T-helper 1 cell (primary cell): ENCODE measurements around the gene MGAT5.

Source experiments
- DNase-seq, 5 donors: peaks; one replicate each; pipeline ENCODE4 v3.0.0-alpha.2; 2012 to 2020

Gene MGAT5

GRCh38 chr2:134429886-134430285 is 176.0 kb downstream of the MGAT5 start:
- no peak for DNase-seq

- no peak for DNase-seq
Observed at GRCh38 chr2:134431838-134432434, 178.1 kb downstream of the MGAT5 start.

- no peak for DNase-seq
Observed at GRCh38 chr2:134432435-134432883, 178.6 kb downstream of the MGAT5 start.

- no peak for DNase-seq
Observed at GRCh38 chr2:134433469-134433868, 179.6 kb downstream of the MGAT5 start.

GRCh38 chr2:134433979-134434378 is 180.1 kb downstream of the MGAT5 start:
- no peak for DNase-seq

- no peak for DNase-seq
Observed at GRCh38 chr2:134435505-134435904, 181.6 kb downstream of the MGAT5 start.

- DNase-seq: no peak
Observed at GRCh38 chr2:134435936-134436335, 182.1 kb downstream of the MGAT5 start.

GRCh38 chr2:134436706-134437105 is 182.8 kb downstream of the MGAT5 start:
- no peak for DNase-seq

- DNase-seq: no peak
Observed at GRCh38 chr2:134438371-134438770, 184.5 kb downstream of the MGAT5 start.

GRCh38 chr2:134440336-134440909 is 186.6 kb downstream of the MGAT5 start:
- DNase-seq: no peak

GRCh38 chr2:134441153-134441863 is 187.4 kb downstream of the MGAT5 start:
- DNase-seq: no peak

GRCh38 chr2:134443814-134444480 is 190.1 kb downstream of the MGAT5 start:
- no peak for DNase-seq

- no peak for DNase-seq
Observed at GRCh38 chr2:134445116-134445515, 191.2 kb downstream of the MGAT5 start.

- no peak for DNase-seq
Observed at GRCh38 chr2:134445985-134446382, 192.1 kb downstream of the MGAT5 start.

GRCh38 chr2:134446383-134447017 is 192.6 kb downstream of the MGAT5 start:
- no peak for DNase-seq

- DNase-seq: no peak
Observed at GRCh38 chr2:134447669-134448068, 193.8 kb downstream of the MGAT5 start.

- no peak for DNase-seq
Observed at GRCh38 chr2:134448650-134449049, 194.8 kb downstream of the MGAT5 start.

GRCh38 chr2:134449157-134449556 is 195.3 kb downstream of the MGAT5 start:
- no peak for DNase-seq

- DNase-seq: no peak
Observed at GRCh38 chr2:134449751-134450513, 196.1 kb downstream of the MGAT5 start.

GRCh38 chr2:134451347-134451630 is 197.4 kb downstream of the MGAT5 start:
- no peak for DNase-seq

GRCh38 chr2:134452042-134452733 is 198.3 kb downstream of the MGAT5 start:
- no peak for DNase-seq

- no peak for DNase-seq
Observed at GRCh38 chr2:134453476-134453875, 199.6 kb downstream of the MGAT5 start.
